M059J (cell line): ENCODE measurements around the gene IQGAP1. TPM values are rescaled to one million over a fixed set of nuclear protein-coding genes. Genes with fewer than 3 reads are reported as not detected.

Source experiments
- DNase-seq: peaks from one replicate; pipeline ENCODE4 v3.0.0-alpha.2; 2012; ENCODE audit warnings: low read depth
- total RNA-seq: library from RNA; depleted of rRNA; stranded (reverse); fragments of >200 nt; shearing (Covaris generic); gene quantifications from 2 replicates; pipeline ENCODE4 v1.2.3, GENCODE V29; 2014

Gene IQGAP1
- total RNA-seq, 1 experiment from 2014 or later, result 206 TPM

DNA sequence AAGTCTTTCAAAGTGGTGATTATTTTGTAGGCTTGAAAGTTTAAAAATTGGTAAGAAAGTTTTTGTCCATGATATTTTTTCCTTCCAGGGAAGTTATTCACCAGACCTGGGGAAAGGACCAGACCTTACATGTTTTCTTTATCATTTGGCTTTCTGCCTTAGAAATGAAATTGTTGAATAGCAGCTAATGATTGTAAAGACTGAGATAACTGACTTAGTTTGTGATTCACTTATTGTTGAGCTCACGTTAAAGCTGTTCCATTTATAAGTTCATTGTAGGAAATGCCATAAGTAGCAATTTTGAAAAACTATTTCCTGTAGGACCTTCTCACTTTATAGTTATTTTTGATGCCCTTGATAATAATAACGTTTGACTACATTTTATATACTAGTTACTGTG, 51.9 kb downstream of the IQGAP1 start:
- DNase-seq, result no peak

GRCh38 chr15:90441027-90441426, 53.0 kb downstream of the IQGAP1 start:
- no peak for DNase-seq

DNA sequence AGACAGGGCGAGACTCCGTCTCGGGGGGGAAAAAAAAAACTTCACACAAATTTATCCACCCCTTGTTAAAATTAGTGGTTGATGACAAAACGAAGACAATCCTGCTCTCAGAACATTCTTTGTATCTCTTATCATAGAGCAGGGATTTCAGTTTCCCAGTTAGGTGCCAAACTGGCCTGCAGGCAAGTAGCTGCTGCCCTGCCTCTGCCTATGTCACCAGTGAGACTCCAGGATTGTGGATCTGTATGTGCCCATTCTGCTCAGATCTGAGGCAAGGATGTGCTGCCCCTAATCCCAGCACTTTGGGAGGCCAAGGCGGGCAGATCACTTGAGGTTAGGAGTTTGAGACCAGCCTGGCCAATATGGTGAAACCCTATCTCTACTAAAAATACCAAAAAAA, 54.4 kb downstream of the IQGAP1 start:
- no peak for DNase-seq

DNA sequence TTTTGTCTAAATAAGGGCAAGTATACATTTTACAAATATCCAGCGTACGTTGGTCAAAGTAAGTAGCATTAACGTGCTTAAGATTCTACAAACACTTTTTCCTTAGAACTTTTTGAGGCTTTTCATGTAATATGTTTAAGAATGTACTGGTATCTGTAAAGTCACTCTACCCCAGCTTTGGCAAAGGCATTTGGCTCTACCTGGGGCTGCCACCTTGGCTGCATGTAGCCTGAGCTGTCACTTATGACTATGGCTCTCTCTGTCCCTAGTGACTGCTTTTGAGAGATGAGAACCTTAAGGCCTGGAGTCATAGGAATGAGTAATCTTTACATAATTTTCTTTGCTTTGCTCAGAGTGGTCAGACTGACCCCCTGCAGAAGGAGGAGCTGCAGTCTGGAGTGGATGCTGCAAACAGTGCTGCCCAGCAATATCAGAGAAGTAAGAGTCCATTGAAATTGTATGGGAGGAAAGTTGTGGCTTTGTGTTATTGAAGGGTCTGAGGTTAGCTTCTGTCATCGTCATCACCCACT, 61.2 kb downstream of the IQGAP1 start:
- peak; percentile 67 for DNase-seq

DNA sequence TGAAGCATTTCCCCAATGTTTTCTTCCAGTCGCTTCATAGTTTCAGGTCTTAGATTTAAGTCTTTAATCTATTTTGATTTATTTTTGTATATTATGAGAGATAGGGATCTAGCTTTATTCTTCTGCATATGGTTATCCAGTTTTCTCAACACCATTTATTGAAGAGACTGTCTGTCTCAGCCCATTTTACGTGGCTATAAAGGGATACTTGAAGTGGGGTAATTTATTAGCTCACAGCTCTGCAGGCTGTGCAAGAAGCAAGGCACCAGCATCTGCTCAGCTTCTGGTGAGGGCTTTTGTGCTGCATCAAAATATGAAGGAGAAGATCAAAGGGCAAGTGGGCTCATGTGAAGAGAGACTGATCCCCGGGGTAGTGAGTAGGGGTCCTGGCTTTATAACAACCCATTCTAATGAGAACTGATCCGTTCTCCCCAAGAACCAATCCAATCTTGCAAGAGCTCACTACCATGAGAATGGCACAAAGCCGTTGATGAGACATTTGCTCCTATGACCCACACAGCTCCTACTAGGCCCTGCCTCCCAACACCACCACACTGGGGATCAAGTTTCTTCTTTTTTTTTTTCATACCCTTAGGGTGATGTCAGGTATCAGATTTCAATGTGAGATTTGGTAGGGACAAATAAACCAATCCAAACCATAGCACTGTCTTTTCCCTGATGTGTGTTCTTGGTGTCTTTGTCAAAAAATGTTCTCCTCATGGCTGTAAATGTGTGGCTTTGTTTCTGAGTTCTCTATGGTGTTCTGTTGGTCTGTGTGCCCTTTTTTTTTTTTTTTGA, 63.2 kb downstream of the IQGAP1 start:
- DNase-seq, result peak; percentile 93

DNA sequence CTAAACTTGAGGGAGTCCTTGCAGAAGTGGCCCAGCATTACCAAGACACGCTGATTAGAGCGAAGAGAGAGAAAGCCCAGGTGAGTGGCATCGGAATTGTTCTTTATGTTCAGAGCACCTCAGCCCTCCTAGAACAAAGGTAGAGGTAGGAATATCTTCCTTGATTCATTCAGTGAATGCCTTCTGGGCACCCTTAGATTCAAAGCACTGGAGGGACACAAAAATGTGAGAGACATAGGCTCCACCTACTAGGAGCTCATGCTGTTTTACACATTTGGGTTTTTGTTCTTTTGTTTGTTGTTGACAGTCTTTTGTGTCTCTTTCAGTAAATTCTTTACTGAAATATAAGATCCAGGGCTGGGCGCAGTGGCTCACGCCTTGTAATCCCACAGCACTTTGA, 68.2 kb downstream of the IQGAP1 start:
- DNase-seq, result no peak

DNA sequence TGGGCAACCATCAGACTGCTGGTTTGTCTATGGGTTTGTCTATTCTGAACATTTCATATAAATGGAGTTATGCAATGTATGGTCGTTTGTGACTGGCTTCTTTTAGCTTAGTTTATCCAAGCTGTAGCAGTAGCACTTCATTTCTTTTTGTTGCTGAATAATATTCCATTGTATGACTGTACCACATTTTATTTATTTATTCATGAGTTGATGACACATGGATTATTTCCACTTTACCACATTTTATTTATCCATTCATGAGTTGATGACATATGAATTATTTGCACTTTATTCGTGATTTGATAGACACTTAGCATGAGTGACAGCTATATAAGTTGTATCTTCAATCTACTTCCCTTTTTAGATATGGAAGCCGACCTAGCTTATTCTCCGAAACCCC, 70.0 kb downstream of the IQGAP1 start:
- DNase-seq, result no peak

GRCh38 chr15:90459368-90459767, 71.3 kb downstream of the IQGAP1 start:
- no peak for DNase-seq

- no peak for DNase-seq
Measured at GRCh38 chr15:90460142-90460824, 72.2 kb downstream of the IQGAP1 start.

DNA sequence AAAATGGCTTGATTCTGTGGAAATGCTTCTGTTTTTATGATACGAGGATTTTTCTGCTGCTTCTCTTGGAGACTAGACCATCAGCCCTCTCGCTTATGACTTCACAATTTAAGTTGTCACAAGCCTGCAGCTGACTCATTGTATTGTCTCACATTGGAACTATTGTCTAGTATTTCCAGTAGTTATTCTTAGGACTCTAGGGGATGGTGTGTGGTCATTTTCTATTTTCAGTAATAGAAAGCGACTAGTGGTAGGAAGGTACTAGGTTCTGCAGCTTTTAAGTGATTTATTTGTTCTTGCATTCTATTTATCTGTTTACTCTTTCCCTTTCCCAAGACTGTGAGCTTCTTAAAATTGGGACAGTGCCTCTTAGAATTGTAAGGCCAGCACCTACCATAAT, 75.3 kb downstream of the IQGAP1 start:
- DNase-seq, result peak; percentile 79

DNA sequence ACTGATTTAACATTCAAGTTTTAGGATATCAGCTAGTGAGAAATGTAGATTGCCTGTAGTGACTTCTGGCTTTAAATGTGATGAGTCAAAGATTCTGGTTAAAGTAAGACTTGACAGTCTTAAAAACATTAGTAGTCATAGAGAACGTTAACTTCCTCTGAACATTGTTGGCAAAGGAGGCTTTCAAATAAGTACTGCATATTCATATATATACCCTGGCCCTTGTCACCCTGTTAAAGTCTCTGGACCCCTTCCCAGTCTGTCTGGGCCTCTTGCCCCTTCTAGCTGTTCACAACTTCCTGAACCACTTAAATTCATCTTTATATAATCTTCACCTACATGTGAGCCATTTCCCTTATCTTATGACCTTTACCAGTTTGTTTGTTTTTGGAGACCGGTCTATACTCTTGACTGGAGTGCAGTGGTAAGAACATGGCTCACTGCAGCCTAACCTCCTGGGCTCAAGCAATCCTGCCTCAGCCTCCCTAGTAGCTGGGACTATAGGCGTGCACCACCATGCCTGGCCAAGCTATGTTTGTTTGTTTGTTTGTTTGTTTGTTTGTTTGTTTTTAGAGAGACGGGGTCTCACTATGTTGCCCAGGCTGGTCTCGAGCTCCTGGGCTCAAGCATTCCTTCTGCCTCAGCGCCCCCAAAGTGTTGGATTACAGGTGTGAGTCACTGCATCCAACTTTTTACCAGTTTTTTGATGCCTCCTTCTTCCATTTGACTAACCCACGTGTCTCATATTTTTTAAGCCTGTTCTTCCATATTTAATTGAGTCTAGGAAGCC, 77.3 kb downstream of the IQGAP1 start:
- peak; percentile 83 for DNase-seq

- DNase-seq, result peak; percentile 17
Measured at GRCh38 chr15:90465930-90466567, 78.0 kb downstream of the IQGAP1 start.

DNA sequence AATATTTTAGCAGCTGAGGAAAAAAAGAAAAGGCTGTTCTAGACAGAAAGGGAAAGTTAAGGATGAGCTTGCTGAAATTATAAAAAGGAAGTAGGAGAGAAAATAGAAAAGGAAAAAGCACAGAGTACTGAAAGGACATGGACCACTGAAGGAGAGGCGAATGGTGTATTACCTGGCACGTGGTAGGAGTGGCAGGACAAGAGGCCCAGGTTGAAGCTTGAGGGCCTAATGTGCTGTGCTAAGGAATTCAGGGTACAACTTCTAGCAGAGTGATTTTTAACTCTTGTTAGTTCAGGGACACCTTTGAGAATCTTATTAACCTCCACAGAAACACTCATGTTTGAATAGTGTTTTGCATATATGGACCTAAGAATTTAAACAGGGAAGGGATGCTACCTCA, 81.7 kb downstream of the IQGAP1 start:
- no peak for DNase-seq

DNA sequence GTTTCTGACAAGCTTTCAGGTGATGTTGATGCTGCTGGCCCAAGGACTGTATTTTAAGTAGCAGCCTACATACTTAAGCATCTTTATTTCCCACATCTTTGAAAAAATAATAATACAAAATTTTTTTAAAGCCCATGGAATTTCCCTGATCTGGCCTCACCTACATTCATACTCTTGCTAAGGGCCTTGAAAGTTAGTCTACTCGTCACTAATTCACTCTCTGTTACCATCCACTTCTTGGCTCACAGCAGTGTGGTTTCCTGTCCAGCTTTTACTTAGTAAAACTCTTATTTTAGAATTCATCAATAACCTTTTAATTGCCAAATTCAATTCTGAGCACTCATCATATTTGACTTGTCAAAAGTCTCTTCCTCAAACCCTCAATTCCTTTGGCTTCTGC, 82.4 kb downstream of the IQGAP1 start:
- no peak for DNase-seq

DNA sequence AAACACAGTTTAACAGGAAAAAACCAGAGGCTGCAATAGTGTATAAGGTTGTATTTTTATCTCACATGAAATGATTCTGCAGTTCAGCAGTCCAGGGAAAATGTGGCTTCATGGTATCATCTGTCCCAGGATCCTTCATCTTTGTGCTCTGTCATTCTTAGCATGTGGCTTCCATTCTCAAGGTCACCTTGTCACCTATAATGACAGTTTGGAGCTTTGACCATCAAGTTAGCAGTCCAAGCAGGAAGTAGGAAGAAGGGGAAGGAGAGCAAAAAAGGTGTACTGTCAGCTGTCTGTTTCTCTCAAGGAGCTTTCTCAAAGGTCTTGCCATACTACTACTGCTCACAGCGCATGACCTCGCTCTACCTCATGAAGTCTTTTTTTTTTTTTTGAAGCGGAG, 83.1 kb downstream of the IQGAP1 start:
- no peak for DNase-seq

DNA sequence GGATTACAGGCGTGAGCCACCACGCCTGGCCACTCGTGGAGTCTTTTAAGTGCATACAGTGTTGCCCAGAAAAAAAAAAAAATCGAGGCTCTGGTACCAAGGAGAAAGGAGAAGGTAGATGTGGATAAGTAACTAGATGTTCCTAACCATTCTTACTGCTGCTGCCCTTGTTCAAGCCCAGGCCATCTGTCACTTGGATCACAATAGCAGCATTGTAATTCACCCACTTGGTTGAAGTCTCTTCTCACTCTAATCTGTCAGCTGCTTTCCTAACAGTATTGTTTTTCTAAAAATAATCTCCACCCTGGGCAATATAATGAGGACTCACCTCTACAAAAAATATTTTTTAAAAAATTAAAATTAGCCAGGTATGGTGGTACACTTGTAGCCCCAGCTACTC, 83.7 kb downstream of the IQGAP1 start:
- no peak for DNase-seq

GRCh38 chr15:90478846-90479481, 90.9 kb downstream of the IQGAP1 start:
- peak; percentile 68 for DNase-seq

- peak; percentile 90 for DNase-seq
Measured at GRCh38 chr15:90479656-90480055, 91.6 kb downstream of the IQGAP1 start.

GRCh38 chr15:90481023-90481422, 93.0 kb downstream of the IQGAP1 start:
- no peak for DNase-seq

GRCh38 chr15:90482124-90483011, 94.3 kb downstream of the IQGAP1 start:
- peak; percentile 52 for DNase-seq

GRCh38 chr15:90483012-90483307, 94.9 kb downstream of the IQGAP1 start:
- no peak for DNase-seq
